GM18858 (cell line): ENCODE measurements around the gene PCNX3.
A peak's percentile ranks its signal among the peaks of the same experiment; 100 is the strongest.
"Not testable (repeated sequence)": the region's sequence is repeated elsewhere in the genome, so short reads cannot be mapped to it uniquely, and the experiment has no call there.

ENCODE experiments used
- ATAC-seq: cut with Tn5 transposase; IDR thresholded peaks from one replicate; pipeline ENCODE4 v1.9.1; 2021; ENCODE audit not compliant: unreplicated experiment

Gene PCNX3

DNA sequence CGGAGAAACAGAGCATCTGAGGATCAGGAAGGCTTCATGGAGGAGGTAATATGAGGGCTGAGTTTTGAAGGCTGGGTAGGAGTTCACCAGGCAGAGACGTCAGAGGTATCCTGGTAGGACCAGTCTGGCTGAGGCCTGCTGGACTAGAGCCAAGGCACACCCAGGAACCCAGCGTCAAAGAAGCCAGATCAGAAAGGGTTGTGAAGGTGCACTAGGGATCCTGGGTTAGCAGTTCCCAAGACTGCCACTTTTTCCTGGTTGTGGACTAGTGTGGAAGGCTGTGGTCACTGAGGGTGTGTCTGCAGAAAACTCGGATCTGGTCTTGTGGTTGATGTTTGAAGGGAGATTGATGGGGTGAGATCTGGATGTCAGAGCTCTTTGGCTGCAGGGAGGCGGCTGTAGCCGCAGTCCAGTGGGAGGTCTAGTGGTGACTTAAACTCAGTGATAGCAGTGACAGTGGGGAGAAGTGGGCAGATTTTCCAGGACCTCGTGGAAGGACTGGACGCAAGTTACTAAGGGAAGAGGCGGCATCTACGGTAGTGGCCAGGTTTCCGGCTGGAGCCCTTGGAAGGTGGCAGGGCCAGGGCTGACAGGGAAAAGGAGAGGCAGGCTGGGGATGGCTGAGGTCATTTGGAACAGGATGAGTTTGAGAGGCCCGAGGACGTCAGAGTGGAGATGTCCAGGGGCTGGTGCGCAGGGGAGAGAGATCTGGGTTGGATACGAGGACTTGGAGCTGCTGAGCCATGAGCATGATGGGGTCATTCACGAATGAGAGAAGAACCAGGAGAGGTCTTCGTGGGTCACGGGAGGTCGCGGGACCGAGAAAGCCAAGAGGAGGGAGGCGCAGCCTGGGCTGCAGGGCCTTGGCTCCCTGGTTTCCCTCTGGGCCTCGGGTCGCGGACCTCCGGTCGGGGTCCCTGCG is 36.3 kb downstream of the PCNX3 start:
- ATAC-seq = no peak

DNA sequence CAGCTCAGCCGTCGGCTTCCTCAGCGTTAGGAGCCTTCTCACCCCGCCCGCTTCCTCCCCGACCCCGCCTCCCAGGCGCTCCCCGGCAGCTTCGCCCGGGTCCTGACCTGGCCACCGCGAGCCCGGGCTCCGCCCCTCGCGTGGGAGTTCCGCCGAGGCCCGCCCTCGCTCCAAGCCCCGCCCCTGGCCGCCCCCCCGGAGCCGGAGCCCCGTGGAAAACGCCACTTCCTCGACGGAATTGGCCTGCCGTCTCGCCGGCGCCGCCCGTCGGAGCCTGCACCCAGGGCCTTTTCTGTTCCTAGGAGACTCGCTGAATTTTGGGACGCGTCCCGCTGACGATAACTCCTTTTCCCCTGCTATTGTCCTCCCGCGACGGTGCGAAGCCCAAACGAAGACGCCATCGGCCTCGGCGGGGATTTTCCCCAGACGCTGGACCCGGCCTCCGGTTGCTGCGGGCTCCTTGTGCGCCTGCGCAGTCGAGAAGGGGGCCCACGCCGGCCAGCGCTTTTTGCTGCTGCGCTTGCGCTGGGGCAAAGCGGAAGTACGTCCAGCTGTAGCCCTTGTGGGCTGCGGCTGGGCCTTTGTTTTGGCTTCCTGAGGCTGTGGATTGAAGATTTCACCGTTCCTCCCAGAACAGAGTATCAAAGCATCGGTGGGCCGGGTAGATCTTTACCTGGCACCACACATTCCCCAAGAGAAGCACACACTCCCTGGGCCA is 37.1 kb downstream of the PCNX3 start:
- ATAC-seq = peak; percentile 52

DNA sequence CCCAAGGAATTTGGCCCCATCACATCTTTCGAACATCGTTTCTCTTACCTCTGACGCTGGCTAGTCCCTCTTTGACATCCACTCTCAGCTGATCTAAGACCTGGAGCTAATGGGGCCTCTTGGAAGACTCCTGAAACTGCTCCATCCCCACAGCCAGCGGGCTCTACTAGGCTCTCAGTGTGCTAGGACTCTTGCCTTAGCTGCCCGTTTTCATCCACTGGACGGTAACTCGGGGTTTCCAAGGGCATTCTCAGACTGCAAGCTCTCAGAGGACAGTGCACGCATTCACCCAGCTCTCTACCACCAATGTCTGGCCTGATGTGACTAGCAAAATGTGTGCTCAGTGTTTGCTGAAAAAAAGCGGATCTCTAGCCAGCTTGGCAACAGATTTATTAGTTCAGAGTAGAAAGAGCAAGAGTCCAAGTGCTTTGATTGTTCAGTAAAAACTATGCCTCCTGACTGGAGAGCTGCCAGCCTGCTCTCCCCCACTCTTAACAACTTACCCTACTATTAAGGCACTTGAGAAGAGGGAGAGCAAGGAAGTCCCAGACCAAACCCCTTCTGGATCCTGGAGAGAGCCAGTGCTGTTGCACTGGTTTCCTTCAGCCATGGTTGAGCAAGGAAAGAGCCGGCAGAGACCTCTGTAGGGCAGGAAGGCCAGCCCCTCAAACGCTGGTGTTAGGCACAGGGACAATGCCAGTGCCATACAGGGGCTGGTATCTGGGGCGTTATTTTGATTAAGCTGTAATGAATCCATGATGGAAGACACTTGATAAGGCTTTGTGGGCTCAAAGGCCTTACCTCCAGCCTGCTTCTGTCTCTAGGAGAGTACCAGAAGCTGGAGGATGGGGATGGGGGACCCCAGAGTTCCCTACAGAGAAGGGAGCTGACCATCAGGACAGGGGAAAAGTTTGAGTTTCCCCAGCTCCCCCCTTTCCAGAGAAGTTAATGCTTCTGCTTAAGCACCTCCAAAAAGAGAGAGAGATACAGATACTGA is 38.0 kb downstream of the PCNX3 start:
- ATAC-seq = no peak

DNA sequence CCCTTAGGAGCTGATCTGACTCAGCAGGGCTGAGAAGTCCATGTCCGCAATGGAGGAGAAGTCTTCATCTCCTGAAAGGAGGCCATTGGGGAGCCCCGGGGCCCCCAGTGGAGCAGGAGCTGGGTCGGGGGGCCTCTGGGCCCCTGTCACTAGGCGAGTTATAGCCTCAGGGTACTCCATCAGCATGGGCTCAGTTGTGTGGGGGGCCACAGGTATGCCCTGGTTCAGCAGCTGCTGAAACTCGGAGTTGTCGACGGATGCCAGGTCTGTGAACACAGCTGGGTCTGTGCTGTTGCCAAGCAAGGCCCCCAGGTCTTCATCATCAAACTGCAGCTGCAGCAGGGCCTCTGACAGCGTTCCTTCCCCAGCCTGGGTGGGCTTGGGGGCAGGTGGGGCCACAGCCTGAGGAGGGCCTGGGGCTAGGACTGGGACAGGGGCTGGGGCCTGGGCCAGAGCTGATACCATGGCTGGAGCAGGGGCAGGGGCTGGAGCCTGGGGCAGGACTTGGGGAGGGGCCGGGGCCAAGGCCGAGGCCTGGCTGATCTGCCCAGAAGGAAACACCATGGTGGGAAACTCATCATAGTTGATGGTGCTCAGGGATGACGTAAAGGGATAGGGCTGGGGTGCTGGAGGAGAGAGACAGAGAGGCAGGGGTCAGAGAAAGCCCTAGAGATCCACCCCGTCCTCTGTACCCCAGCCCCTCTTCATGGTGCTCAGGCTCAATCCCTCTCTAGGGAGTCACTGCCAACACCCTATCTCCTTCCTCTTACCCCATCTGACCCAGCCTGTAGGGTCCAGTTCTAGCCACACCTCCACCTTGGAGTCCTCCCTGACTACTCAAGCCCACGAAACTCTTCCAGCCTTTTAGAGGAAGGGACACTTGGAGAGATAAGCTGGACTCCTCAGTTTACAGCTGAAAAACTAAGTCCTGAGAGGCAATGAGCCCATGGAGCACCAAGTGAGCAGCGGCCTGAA is 39.1 kb downstream of the PCNX3 start:
- ATAC-seq = no peak

DNA sequence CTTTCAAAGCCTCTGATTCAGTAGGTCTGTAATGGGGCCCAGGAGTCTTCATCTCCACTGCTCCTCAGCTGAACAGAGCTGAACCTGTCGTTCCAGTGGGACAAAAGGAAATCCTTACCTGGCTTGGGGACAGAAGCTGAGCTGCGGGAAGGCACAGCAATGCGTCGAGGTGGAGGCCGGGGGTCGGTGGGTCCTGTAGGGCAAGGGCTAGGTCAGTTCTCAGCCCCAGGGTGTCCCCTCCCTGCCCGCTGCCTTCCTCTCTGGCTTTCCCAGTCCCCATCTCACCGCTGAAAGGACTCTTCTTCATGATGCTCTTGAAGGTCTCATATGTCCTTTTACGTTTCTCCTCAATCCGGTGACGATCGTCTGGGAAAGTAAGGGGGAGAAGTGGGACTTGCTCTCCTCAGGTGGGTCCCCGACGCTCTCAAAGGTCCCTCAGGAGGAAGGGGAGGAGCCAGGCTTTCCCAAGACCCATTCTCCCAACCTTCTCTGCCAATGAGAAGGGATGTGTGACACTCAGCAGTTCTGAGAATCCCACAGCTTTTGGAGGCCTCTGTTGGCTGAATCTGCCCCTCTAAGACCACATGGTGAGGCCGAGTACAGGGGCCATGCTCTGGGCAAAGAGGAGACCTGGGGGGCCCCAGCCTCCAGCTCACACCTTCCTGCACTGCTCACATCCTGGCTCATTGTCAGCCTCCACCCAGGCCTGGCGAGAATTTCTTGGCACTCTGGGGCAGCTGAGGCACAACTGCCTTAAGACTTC is 40.2 kb downstream of the PCNX3 start:
- no peak for ATAC-seq

DNA sequence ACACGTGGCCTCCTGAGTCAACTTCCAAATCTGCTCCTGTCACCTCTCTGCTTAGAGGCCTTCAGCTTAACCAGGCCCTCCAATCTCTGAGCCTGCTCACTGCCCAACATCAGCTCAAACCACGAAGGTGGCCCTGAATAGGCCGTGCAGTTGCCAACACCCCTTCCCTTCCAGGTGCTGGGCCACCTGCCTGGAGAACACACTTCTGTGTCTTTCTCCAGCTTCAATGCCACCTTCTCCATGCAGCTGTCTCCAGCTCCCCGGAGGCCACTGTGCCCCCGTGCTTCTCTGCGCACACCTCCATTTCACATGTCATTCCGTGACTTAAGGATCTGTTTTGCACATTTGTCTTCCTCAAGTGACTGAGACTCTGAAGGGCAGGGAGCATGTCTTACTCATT is 41.9 kb downstream of the PCNX3 start:
- no peak for ATAC-seq

DNA sequence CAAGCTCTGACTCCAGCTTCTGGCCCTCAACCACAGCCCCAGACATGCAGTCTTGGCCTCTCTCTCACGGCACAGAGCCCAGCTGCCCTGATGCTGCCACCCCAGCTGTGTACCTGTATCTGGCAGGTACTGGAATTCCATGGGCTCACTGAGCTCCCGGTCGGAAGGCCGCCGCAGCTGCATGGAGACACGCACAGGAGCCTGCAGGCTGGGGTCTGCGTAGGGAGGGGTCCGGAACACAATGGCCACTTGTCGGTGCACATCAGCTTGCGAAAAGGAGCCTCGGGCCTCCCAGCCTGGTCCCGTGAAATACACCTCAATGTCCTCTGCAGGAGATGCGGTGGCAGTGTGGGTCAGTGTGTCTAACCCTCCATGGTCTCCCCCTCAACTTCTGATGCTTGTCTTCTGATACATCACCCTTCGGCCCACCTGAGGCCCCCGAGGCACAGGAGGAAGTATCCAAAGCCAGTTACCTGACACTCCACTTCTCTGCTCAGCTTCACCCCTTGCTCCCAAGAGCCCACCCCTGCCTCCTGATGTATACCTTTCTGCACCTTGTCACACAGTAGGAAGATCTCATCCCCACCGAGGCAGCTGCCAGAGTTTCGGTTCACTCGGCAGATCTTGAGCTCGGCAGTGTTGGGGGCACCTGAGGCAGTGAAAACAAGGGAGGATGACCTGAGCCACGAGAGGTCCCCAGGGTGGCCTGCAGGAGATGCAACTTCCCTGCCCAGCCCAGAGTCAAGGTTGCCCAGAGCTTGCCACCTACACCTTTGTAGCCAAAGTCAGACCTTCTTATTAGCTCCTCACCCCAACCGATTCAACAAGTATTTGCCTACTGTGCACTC is 42.8 kb downstream of the PCNX3 start:
- no peak for ATAC-seq

DNA sequence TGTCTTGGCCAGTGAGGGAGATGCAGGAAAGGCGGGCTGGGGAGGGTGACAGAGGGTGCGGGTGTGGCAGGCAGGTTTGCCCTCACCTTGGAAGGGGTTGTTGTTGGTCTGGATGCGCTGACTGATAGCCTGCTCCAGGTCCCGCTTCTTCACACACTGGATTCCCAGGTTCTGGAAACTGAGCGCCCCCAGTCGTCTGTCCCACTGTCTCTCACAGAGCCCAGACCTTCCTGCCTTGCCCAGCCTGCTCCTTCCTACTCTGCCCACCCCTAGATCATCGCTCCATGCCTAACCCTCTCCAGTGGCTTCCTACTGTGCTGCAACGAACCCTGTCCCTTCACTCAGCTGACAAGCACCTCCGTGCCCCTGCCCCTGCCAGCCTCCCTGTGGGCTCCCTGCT is 44.5 kb downstream of the PCNX3 start:
- no peak for ATAC-seq

DNA sequence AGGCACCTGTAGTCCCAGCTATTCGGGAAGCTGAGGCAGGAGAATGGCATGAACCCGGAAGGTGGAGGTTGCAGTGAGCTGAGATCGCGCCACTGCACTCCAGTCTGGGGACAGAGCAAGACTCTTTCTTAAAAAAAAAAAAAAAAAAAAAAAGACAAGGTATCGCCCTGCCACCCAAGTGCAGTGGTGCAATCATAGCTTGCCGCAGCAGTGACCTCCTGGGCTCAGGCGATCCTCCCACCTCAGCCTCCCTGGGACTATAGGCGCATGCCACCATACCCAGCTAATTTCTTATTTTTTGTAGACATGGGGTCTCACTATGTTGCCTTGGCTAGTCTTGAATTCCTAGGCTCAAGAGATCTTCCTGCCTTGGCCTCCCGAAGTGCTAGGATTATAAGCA is 45.3 kb downstream of the PCNX3 start:
- ATAC-seq = not testable (repeated sequence)

DNA sequence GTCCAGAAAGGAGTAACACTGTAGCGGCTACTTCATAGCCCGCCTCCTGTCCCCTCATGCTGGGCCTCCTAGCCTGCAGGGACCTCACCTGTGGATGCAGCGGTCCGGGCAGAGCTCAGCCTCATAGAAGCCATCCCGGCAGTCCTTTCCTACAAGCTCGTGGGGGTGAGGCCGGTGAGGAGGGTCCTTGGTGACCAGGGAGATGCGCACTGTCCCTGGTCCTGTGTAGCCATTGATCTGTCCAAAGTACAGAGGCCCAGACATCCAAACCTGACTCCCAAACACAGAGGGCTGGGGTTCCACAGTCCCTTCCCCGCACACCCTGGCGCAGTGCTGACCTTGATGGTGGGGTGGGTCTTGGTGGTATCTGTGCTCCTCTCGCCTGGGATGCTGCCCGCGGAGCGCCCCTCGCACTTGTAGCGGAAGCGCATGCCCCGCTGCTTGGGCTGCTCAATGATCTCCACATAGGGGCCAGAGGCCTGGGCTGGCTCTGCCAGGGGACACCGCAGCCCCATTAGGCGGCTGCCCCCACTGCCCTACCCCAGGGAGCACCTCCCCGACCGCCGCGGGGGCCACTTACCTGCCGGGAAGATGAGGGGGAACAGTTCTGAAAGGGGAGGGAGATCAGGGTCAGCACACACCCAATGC is 46.1 kb downstream of the PCNX3 start:
- no peak for ATAC-seq

DNA sequence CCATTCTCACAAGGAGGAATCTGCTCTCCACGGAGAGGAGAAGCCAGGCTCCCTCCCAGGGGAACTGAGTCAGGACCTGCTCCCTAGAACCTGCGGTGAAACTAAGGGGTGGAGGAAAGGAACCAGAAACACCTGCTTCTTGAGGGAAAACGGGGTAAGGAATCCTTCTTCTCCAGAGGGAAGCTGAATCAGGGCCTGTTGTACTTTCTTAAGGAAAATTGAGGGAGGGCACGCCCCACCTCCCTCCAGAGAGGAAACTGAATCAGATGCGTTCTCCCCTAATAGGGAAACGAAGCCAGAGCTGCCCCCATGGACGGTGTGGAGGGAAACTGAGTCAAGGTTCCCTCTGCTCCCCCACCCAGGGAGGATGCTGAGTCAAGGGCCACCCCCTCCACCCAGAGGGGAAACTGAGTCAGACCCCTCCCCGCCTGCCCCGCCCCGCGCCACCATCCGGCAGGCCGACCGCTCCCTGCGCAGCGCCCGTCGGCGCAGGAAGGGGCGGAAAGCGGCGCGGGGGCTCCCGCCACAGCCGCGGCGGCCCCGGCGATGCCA is 46.7 kb downstream of the PCNX3 start:
- ATAC-seq = peak; percentile 1

DNA sequence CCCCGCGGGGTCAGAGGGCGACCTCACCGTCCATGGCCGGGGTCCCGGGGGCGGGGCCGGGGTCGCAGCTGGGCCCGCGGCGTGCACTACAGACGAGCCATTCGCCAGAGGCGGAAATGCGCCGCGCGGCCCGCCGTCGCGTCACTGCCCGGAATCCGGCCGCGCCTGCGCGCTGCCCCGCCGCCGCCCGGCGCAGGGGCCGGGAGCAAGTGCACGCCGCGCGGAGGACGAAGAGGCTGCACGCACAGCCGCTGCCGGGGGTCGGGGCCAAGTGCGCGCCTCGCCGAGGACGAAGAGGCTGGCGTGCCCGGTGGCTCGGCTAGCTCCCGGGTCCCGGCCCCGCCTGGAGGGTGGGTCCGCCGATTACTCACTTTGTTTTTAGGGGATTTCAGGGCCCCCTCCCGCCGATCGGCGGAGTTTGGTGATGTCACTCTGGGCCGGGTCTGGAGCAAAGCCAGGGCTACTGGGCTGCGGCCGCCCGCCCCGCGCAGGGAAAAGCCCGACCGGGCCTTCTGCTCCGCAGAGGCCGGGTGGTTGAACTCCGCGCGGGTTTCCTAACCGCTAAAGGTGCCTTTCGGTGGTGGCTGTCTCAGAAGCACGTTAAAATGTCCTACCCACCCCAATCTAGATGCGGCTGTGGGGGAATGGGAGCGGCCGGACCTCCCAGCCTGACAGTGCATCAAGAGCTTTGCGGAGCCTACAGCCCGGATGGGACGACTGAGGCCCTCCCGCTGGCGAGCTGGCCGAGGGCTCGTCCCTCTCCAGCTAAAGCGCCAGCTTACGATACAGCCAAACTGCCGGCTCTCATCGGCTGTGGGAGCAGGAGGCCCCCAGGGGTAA is 47.4 kb downstream of the PCNX3 start, which contains the start of gene RELA:
RELA (minus strand) TSS at position 118 of the 840 bp plus-strand sequence; CDS start at position 34, 84 bp downstream.
- peak; percentile 64 for ATAC-seq

DNA sequence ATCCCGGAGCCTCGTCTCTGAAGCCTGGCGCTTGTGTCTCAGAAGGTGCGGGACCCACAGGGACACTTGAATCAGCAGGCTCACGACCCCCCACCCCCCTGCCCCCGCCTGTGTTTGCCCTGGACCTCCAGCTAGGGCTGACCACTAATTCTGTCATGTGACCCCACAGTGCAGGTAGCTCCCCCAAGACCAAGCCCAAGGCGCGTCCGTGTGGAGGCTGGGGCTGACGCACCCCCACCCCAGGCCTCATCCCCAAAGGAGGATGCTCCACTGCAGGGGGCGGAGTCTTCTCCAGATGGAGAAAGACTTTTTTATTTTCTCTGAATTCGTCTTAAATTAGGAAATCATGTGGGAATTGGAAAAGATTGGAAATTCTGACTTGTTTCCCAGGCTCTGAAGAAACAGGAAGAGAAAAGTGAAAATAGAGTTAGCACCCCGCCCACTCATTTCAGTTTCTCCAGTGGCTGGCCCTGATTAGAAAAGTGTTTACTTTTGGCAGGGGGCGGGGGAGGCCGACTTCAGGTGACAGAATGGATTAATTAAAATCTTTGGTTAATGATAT is 48.1 kb downstream of the PCNX3 start:
- ATAC-seq = peak; percentile 5

DNA sequence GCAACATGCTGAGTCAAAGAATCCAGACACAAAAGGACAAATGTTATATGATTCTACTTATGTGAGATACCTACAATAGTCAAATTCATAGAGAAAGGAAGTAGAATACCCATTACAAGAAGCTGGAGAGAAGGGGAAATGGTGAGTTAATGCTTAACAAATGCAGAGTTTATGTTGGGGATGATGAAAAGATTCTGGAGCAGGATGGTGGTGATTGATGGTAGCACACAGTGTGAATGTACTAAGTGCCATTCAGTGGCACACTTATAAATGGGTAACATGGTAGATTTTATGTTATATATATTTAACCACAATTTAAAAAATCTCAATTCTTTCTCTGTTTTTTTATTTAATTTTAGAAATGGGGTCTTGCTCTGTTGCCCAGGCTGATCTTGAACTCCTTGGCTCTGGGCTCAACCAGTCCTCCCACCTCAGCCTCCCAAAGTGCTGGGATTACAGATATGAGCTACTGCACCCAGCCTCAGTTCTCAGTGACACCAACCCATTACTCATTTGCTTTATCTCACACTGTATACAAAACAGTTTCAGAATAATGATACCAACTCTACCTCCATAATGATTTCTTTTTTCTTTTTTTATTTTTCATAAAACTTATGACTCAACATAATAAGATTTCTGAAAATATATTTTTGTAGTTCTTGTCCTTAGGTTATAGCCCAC is 56.7 kb downstream of the PCNX3 start:
- no peak for ATAC-seq

DNA sequence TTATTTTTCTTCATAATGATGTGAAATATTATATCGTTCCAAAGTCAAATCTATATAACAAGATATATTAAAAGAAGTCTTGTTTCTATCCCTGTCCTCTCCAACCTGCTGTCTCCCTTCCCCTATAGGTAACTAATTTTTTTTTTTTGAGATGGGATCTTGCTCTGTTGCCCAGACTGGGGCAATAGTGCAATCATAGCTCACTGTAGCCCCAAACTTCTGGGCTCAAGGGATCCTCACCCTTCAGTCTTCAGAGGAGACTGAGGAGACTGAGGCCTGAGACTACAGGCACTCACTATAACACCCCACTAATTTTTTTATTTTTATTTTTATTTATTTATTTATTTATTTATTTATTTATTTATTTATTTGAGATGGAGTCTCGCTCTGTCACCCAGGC is 57.4 kb downstream of the PCNX3 start:
- no peak for ATAC-seq
